PFSK-1 (cell line): ENCODE measurements around the gene JPH2.

ENCODE experiments used
- FOXP2 ChIP-seq: optimal IDR thresholded peaks from 2 replicates; pipeline ENCODE3; 2011; ENCODE audit warnings: borderline replicate concordance, control low read depth, inconsistent platforms; ENCODE audit not compliant: insufficient read depth; ENCODE audit errors: extremely low read length, extremely low read depth
- POLR2AphosphoS5 ChIP-seq: IDR thresholded peaks from 2 replicates; pipeline ENCODE4 v1.6.1; 2012; ENCODE audit warnings: low read depth, mild to moderate bottlenecking, control low read depth, low read length, moderate library complexity
- SIN3A ChIP-seq: IDR thresholded peaks from 2 replicates; pipeline ENCODE4 v1.6.1; 2012; ENCODE audit warnings: mild to moderate bottlenecking, low read length, moderate library complexity, borderline replicate concordance; ENCODE audit not compliant: insufficient read depth
- TAF1 ChIP-seq: IDR thresholded peaks from 2 replicates; pipeline ENCODE4 v1.6.1; 2012; ENCODE audit warnings: low read length, control low read depth, borderline replicate concordance; ENCODE audit not compliant: insufficient read depth
- TF ChIP-seq, protein P1 (sequence below), 2 experiments: IDR thresholded peaks; 2 replicates each; pipeline versions ENCODE4 v1.6.1 to v1.8.0; 2011 to 2012; ENCODE audit warnings: low read depth in 2 of 2, low read length in 2 of 2, control low read depth in 1 of 2, inconsistent platforms in 1 of 2, mild to moderate bottlenecking in 1 of 2, moderate library complexity in 1 of 2; ENCODE audit not compliant: insufficient read depth in 1 of 2

DNA sequence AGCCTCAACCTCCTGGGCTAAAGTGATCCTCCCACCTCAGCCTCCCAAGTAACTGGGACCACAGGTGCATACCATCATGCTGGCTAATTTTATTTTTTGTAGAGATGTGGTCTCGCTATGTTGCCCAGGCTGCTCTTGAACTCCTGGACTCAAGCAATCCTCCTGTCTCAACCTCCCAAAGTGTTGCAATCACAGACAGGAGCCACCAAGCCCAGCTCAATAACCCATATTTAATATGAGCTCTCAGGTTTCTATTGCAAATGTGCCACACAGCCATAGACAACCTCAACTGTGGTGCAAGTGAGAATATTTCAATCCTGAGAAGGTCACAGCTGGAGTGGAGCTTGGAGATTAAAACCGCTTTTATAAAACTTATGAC, 14.4 kb downstream of the JPH2 start:
- no peak for TF ChIP-seq POLR2AphosphoS5
- TF ChIP-seq TAF1: no peak
- TF ChIP-seq SIN3A: no peak
- TF ChIP-seq, protein P1, sequence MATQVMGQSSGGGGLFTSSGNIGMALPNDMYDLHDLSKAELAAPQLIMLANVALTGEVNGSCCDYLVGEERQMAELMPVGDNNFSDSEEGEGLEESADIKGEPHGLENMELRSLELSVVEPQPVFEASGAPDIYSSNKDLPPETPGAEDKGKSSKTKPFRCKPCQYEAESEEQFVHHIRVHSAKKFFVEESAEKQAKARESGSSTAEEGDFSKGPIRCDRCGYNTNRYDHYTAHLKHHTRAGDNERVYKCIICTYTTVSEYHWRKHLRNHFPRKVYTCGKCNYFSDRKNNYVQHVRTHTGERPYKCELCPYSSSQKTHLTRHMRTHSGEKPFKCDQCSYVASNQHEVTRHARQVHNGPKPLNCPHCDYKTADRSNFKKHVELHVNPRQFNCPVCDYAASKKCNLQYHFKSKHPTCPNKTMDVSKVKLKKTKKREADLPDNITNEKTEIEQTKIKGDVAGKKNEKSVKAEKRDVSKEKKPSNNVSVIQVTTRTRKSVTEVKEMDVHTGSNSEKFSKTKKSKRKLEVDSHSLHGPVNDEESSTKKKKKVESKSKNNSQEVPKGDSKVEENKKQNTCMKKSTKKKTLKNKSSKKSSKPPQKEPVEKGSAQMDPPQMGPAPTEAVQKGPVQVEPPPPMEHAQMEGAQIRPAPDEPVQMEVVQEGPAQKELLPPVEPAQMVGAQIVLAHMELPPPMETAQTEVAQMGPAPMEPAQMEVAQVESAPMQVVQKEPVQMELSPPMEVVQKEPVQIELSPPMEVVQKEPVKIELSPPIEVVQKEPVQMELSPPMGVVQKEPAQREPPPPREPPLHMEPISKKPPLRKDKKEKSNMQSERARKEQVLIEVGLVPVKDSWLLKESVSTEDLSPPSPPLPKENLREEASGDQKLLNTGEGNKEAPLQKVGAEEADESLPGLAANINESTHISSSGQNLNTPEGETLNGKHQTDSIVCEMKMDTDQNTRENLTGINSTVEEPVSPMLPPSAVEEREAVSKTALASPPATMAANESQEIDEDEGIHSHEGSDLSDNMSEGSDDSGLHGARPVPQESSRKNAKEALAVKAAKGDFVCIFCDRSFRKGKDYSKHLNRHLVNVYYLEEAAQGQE (IDR thresholded peaks at IDR 0.05; ENCODE audit: insufficient read depth in 1 of 2, low read depth in 2 of 2, low read length in 2 of 2): no peak
- TF ChIP-seq FOXP2: no peak
